ENCODE data around the gene CHRNG.
"Not testable (repeated sequence)": the region's sequence is repeated elsewhere in the genome, so short reads cannot be mapped to it uniquely, and the experiment has no call there.

CHRNG gene

DNA sequence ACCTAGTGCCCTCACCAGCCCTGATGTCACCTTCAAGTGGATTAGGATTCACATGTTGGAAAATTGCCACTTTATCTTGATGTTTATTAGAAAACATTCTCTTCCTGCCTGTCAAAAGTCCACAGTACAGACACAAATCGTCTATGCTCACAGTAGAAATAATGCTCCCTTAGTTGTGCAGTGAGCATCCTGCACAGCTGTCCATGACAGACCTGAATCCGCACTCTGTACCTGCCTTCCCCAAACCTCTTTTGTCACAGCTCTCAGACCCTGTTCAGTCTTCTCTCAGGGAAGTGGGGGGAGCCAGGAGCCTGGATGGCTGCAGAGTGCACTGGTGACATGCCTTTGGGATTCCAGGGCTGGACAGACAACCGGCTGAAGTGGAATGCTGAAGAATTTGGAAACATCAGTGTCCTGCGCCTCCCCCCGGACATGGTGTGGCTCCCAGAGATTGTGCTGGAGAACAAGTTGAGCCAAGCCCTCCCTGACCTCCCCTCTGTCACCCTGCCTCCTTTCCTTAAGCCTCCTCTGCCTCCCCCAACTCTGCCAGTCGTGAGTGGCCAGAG lies 11.5 kb upstream of the CHRNG start:
- no peak for DNase-seq (ENCODE audit: low spot score)

DNA sequence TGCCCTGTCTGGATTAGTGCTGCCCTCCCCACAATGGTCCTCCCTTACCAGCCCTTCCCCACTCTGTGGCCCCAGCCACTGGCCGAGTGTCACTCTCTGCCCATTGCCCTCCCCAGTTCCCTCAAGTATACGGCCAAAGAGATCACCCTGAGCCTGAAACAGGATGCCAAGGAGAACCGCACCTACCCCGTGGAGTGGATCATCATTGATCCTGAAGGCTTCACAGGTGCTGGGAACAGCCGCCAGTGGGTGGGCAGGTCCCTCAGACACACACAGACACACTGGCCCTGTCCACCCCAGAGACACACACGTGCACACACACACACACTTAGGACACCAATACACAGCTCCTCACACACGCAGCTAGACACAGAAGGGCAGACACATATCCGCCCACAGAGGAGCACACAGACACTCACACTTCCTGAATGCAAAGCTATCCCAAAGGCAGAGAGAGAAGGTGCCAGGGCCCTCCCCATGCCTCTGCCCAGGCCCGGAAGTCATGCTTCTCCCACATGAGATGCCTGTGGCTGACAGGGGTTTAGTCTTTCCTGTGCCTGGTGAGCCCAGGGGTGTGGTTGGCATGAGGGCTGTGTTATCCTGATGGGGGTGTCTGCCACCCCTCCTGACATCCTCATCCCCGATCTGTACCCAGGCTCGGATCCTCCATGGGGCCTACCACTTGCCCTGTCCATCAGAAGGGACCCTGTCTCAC lies 10.6 kb upstream of the CHRNG start:
- no peak for DNase-seq (ENCODE audit: low spot score)

DNA sequence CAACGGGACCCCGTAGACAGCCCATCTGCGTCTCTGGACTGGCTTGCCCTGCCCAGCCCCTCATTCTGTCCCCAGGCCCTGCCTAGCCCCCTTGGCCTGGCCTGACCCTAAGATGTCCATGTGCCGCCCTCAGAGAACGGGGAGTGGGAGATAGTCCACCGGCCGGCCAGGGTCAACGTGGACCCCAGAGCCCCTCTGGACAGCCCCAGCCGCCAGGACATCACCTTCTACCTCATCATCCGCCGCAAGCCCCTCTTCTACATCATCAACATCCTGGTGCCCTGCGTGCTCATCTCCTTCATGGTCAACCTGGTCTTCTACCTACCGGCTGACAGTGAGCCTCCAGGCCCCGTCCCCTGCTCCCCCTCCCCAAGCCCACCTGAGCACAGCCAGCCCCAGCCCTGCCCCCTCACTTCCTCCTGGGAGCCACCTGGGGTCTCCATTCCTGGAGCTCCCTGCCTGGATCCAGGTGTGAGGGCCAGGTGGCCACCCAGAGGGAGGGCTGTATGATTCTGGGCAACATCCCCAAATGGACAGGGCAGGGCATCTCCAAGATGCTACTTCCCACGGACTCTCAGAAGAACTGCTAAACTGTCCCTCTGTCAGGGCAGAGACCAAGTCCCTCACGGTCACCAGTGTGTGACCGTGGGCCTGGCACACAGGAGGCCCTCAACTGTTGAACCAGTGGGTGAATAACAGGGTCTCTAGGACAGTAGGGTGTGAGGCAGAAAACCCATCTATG lies 9.5 kb upstream of the CHRNG start:
- DNase-seq (ENCODE audit: low spot score): no peak

DNA sequence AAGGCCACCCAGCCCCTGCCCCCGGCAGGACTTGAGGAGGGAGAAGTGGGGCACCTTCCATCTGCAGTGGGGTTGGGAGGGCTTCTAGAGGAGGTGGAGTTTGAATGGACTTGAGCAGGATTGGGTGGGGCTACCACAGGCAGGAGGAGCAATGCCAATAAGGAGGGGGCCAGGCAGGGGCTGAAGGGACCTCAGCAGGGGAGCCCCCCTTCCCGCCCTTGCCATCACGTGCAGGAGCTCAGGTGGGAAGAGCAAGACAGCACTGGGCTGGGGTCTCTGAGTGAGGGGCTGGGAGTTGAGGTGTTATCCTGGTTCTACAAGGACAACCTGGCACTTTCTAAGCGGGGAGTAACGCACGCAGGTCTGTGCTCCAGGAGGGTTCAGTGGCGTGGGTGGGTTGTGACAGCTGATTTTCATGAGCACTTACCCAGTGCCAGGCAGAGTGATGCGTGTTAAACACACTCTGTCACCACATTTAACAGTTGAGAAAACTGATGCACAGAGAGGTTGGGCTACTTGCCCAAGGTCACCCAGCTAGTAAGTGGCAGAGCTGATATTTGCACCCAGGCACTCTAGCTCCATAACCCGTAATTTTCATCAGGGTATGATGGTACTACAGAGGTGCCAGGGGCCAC lies 8.7 kb upstream of the CHRNG start:
- no peak for DNase-seq (ENCODE audit: low spot score)

DNA sequence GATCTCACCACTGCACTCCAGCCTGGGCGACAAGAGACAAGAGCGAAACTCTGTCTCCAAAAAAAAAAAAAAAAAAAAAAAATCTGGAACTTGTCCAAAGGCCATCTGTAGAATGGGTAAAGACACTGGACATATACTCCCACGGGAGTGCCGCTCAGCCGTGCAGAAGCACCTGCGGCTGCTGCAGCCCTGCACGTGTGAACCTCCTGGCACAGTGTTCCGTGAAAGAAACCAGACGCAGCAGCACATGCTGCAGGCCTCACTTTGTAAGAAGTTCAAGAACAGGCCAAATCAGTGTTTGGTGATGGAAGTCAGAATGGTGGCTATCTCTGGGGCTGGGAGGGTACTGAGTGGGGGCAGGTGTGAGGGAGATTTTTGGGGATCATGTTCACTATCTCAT lies 7.1 kb upstream of the CHRNG start:
- DNase-seq (ENCODE audit: low spot score): no peak

DNA sequence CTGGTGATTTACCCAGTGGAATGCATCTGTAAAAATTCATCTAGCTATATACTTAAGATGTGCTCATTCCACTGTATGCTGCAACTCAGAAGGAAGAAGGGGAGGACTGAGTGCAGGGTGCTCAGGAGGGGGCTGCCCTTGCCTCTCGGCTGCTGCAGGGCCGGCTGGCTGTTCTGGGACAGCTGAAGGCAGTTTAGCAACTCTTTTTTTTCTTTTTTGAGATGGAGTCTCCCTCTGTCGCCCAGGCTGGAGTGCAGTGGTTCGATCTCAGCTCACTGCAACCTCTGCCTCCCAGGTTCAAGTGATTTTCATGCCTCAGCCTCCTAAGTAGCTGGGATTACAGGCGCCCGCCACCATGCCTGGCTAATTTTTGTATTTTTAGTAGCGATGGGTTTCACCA lies 6.7 kb upstream of the CHRNG start:
- DNase-seq (ENCODE audit: low spot score): not testable (repeated sequence)

DNA sequence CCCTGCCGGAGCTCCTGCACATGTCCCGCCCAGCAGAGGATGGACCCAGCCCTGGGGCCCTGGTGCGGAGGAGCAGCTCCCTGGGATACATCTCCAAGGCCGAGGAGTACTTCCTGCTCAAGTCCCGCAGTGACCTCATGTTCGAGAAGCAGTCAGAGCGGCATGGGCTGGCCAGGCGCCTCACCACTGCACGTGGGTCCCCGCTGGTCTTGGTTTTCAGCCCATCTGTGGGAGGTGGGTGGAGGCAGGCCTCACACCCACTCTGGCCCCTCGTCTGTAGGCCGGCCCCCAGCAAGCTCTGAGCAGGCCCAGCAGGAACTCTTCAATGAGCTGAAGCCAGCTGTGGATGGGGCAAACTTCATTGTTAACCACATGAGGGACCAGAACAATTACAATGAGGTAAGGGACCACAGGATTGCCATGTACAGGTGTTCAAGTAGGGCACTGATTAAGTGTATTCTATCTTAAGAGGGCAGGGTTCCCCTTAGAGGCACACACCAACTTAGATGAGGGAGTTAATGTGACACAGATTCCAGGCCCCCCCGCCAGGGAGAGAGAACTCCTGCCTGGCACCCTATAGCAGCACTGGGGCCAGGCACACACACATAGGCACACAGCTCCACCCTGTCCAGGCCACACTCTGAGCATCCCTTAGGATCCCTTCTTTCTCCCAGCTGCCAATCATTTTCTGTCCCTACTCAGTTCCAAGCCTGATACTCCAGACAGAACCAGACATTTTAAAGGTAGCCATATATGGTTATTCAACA lies 5.4 kb upstream of the CHRNG start:
- DNase-seq (ENCODE audit: low spot score): no peak

DNA sequence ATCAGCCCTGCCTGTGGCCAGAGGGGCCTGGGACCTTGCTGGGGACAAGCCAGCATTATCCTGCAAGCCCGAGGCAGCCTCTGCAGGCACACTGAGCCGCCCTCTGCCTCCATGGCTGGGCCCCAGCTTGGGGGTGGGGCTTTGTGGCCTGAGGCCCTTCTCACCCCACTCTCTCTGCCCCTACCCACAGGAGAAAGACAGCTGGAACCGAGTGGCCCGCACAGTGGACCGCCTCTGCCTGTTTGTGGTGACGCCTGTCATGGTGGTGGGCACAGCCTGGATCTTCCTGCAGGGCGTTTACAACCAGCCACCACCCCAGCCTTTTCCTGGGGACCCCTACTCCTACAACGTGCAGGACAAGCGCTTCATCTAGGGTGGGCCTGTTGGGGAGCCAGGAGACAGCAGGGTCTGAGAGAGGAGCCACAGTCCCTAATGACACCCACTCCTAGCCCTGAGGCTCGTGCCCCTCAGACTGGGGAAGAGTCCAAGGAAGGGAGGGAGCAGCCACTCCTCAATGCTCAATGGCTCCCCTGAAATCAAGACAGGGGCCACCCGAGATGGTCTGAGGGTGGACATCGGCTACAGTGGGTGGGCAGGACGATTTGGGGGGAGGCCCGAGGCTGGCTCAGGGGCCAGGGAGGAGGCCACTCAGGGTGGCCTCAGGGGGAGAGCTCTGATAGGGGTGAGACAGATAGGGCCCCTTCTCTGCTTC lies 4.4 kb upstream of the CHRNG start:
- DNase-seq (ENCODE audit: low spot score): no peak

DNA sequence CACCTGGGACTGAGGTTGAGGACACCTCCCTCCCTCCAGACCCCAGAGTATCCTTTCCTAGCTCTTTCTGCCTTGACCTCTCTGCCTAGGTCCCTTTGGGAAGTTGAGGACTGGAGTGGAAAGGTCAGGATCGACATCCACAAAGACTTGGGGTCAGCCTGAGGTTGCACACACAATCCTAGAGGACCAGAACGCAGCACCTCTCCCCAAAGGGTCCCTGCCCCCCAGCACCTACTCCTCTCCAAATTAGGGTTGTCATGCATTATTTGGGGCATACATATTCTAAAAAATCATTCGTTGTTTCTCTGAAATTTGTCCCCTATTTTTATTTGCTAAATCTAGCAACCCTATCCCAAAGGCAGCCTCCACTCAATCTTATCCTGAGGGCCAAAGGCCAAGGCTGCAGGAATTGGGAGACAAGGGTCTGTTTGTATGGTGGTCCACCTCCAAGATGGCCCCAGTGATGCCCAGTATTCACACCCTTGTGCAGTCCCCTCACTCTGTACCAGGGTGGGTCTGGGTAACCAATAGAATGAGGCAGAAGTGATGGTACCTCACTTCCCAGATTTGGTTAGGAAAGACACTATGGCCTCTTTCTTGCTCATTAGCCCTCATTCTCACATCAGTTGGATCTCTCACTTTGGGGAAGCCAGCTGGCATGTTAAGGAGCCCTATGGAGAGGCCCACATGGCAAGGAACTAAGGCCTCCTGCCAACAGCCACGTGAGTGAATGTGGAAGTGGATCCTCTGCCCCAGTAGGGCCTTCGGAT lies 3.5 kb upstream of the CHRNG start:
- DNase-seq (ENCODE audit: low spot score): no peak

DNA sequence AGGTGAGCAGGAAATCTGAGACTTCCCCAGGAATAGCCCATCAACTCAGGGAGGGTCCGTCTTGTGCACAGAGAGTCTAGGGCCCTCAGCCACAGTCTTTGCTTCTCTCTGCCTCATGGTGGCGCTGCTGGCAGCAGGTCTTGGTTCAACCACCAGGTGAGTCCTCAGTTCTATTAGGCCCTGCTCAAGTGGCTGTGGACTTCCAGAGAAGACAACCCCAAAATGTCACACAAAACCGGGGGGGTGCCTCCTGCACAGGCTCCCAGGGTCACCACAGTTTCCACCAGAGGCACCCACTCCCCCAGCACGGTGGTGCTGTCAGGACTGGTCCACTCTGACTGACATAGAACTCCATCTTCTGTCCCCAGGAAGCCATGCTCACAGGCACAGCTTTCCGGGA lies 2.4 kb upstream of the CHRNG start:
- no peak for DNase-seq (ENCODE audit: low spot score)

DNA sequence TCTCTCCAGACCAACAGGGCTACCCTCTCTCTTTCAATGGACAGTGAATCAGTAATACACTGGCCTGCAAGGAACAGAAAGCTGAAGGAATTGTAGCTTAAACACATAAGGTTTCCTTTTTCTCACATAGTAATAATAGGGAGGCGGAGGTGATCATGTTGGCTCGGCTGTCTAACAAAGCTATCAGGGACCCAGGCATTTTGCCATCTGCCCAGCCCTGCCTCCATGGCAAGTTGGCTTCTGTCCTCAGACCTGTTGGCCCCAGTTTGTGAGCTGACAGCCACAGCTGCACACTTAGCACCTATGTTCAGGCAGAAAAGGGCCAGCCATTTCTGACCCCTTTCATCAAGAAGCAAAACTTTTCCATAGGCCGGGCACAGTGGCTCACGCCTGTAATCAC lies 2.0 kb upstream of the CHRNG start:
- DNase-seq (ENCODE audit: low spot score): no peak

DNA sequence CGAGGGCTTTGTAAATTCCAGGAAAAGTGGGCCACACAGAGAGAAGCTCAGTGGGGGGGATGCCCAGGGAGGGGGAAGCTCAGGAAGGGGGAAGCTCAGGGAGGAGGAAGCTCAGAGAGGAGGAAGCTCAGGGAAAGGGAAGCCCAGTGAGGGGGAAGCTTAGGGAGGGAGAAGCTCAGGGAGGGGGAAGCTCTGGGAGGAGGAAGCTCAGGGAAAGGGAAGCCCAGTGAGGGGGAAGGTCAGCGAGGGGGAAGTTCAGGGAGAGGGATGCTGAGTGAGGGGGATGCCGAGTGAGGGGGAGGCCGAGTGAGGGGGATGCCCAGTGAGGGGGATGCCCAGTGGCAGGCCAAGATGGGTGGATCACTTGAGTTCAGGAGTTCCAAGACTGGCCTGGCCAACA lies 821 bp upstream of the CHRNG start:
- no peak for DNase-seq (ENCODE audit: low spot score)

DNA sequence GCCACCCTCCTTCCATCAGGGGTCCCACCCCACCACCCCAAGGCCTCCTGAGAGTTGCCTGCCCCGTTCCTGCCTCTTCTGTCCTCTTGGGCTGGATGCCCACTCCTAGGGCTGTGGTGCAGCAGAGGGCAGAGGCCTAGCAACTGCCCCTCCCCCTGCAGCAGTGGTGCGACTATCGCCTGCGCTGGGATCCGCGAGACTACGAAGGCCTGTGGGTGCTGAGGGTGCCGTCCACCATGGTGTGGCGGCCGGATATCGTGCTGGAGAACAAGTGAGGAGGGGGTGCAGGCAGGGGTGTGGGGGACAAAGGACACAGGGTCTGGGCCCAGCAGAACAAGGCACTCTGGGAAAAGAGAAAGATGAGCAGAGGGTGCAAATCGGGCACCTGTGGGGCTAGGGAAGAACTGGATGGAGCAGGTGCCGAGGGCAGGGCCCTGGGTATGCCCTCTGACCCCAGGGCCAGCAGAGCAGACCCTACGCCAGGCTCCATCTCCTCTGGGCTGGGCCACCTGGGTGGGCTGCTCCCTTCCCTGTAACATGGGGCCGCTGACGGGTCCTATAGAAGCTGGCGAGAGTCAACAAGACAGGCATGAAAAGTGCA lies 1.0 kb downstream of the CHRNG start:
- no peak for DNase-seq (ENCODE audit: low spot score)

DNA sequence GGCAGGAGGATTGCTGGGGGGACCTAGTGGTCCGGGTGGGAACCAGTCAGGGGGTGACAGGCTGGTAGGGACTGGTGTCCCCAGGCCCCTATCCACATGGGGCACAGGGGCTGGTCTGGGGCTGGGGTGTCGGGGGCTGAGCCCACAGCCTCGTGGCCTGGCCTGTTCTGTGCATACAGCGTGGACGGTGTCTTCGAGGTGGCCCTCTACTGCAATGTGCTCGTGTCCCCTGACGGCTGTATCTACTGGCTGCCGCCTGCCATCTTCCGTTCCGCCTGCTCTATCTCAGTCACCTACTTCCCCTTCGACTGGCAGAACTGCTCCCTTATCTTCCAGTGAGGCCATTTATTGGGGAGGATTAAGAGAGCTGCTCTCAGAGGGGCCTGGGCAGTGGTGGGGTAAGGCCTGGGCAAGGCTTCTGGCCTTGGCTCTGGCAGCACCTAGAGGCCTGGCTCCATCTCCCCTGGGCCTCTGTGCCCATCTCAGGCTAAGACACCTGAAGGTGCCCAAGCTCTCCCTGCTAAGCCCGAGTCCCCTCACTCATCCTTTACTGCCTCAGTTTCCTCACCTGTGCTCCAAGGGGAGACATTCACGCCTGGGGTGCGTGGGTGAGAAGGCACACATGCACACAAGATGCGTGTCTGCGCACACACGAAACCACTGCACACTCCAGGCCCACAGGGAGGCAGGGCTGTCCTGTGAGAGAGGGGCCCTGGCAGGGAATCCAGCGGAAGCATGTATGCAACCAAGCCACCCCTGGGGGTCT lies 1.9 kb downstream of the CHRNG start:
- no peak for DNase-seq (ENCODE audit: low spot score)

DNA sequence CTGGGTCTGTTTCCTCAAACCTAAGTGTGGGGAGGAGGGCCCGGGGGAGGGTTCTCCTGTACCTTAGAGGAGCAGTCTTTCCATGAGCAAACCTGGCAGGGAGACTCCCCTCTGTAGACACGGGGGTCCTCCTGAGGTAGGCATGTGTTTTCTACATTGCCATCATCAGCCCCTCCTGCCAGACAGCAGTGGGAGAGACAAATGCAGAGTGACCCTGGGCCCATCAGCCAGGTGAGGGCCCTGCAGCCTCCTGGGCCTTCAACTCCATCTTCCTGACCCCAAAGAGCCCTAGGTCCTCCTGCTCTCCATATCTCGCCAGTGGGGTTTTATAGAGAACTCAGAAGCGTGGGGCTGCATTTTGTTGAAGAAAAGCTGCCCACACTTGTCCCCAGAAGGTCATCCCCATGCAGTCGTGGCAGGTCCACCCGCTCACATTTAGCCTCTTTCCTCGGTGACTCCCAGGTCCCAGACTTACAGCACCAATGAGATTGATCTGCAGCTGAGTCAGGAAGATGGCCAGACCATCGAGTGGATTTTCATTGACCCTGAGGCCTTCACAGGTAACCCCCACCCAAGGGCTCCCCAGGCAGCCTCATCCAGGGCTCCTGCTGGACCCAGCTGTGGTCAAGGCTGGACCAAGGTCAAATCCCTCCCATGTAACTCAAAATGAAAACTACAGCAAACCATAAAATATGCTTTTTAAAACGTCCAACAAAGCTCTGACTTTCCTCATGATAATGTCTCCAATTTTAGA lies 2.6 kb downstream of the CHRNG start:
- DNase-seq (ENCODE audit: low spot score): no peak

DNA sequence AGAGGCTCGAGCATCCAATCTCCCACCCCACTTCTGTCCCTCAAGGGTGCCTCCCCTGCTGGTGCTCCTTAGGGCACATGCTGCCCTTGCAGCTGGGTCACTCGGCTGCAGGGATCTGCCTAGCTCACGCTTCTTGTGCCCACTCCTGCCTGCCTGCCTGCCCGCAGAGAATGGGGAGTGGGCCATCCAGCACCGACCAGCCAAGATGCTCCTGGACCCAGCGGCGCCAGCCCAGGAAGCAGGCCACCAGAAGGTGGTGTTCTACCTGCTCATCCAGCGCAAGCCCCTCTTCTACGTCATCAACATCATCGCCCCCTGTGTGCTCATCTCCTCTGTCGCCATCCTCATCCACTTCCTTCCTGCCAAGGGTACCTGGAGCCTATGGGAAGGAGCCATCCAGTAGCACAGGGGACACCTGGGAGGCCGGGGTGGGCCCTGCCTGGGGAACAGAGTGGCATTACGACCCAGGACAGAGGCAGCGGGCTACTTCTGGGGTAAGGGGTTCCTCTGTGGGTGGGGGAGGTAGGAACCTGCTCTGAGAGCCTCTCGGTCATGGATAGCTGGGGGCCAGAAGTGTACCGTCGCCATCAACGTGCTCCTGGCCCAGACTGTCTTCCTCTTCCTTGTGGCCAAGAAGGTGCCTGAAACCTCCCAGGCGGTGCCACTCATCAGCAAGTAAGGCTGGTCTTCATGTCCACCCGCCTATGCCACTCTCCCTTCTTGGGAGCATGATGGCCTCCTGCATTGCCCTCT lies 3.4 kb downstream of the CHRNG start:
- no peak for DNase-seq (ENCODE audit: low spot score)

DNA sequence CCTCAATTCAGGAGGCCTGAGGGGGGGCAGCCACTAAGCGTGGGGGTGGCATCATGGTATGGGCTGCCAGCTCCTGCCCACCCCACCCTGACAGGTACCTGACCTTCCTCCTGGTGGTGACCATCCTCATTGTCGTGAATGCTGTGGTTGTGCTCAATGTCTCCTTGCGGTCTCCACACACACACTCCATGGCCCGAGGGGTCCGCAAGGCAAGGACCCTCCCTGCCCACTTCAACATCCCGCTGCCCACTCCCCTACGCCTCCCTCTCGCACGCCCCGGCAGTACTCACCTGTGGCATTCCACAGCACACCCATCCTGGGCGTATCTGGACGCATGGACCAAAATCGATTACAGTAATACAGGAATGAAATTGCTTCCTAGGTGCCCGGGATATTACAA lies 4.0 kb downstream of the CHRNG start:
- DNase-seq (ENCODE audit: low spot score): no peak
